Measurements from ENCODE around the gene SLC6A16.
A peak's percentile ranks its signal among the peaks of the same experiment; 100 is the strongest.
"Not testable (repeated sequence)": the region's sequence is repeated elsewhere in the genome, so short reads cannot be mapped to it uniquely, and the experiment has no call there.

The SLC6A16 gene

DNA sequence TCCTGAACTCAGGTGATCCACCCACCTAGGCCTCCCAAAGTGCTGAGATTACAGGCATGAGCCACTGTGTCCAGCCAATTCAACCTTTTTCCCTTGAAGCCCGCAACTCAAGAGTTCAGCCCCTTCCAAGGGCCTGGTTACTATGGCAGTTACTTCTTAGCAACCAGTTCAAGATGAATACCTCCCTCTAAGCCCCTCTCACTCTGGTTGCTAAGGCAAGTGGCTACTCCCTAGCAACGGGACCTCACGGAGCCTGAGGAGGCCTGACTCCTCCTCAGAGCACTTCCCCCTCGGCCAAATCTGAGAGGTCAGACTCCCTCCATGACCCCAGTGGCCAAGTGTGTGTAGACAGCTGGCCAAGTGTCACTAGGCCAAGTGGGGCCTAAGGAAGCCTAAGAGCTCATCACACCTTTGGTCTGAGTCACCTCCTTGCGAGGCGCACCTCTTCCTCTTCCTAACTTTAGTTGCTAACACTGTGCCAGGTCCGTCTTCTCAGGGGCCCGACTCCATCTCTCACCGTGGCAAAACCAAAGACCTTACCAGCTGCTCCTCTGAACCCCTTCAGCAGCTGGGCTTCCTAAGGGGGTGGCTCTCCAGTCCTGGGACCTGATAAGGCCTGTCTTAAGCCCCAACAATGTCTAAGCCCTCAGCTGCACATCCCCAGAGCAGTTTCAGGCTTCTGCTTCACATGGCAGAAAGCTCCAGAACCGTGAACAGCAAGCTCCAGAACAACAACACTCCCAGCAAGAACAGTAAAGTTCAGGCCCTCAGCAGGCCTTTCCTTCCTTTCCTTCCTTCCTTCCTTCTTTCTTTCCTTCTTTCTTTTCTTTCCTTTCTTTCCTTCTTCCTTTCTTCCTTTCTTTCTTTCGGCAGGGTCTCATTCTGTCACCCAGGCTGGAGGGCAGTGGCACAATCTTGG, 19.8 kb upstream of the SLC6A16 start:
- DNase-seq (ENCODE audit: low spot score), result peak; percentile 3

DNA sequence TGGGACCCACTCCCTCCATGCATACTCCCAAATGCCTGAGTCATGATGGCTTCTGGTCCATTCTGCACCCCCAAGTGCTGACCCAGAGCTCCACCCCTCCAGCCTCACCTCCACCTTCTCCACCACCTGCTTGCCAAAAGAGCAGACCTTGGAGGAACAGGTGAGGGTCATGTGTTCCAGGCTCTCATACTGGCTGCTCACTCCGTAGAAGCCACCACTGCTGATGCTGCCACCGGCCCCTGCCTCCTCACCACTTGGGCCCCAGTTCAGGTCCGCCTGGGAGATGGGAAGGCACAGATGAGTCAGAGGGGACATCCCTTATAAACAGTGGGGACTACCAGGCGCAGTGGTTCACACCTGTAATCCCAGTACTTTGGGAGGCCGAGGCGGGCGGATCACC, 18.1 kb upstream of the SLC6A16 start:
- peak; percentile 4 for DNase-seq (ENCODE audit: low spot score)

DNA sequence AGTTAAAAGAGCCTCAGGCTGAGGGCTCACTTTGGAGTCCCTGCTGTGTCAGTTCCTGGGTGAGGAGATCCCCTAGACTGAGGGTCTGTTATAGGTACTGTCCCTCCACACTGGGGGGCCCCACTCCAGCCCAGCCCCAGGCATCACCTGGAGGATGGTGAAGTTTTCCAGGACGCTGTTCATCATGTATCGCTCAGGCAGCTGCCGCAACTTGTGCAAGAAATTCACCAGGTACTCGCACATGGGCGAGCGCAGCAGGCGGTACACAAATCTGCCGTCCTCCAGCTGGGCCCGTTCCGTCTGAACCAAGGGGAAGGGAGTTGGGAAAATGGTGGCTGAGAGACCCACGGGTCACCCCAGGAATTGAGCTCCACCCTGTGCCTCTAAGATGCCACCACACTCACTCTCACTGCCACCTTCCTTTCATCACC, 17.3 kb upstream of the SLC6A16 start:
- DNase-seq (ENCODE audit: low spot score), result no peak

DNA sequence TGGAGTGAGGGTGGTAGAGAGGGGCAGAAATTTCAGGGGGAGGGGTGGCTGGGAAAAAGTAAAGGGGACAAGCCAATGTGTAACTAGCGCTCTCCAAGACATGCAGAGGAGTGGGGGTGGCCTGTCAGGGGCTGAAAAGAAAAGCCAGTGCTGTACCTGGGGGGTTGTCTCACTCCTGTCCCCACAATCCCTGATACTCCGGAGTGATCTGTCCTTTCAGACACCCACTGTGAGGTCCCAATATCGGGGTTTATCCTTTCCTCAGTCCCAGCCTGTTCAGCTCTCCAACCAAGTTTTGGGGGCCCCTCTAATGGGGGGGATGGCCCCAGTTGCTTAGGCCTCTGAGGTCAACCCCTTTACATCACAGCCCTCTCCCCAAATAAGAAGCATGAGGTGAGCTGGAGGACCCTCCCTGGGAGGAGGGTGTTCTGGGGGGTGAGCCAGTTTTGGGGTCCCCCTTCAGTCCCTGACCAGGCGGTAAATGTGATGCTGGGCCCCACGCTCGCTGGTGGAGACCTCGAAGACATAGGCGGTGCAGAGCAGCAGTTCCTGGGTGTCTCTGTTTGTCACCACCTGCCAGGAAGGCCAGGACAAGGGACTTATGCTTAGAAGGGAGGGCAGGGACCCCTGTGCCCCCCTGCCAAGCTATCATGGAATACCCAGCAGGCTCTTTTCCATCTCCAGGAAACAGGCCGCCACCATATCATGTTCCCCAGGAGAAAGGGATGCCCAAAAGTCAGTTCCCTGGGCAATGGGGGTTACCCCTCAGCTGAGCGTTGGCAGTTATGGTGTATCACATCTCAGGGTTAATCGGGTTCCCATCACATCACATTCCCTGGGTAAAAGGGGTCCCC, 16.1 kb upstream of the SLC6A16 start:
- DNase-seq (ENCODE audit: low spot score), result no peak

DNA sequence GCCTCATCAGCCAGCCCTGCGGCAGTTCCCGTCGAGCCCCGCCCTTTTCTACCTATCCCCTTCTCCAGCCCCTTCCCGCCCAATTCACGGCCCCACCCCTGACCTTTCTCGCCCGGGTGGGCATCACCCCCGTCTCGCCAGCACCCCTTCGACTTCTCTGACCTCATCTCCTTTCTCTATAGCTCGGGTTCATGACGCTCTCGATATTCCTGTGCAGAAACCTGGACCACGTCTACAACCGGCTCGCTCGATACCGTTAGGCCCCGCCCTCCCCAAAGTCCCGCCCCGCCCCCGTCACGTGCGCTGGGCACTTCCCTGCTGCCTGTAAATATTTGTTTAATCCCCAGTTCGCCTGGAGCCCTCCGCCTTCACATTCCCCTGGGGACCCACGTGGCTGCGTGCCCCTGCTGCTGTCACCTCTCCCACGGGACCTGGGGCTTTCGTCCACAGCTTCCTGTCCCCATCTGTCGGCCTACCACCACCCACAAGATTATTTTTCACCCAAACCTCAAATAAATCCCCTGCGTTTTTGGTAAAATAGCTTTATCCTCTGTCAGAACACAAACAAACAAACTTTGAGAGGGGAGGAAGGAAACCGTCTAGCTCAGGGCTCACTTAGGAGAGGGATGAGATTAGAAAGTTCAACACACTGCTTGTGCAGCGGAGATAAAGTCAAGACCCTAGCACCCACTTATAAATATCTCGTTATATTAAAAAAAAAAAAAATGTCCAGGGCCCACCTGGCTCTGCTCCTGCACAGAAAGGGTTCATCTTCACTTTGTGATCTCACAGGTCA, 15.3 kb upstream of the SLC6A16 start:
- DNase-seq (ENCODE audit: low spot score), result peak; percentile 61

DNA sequence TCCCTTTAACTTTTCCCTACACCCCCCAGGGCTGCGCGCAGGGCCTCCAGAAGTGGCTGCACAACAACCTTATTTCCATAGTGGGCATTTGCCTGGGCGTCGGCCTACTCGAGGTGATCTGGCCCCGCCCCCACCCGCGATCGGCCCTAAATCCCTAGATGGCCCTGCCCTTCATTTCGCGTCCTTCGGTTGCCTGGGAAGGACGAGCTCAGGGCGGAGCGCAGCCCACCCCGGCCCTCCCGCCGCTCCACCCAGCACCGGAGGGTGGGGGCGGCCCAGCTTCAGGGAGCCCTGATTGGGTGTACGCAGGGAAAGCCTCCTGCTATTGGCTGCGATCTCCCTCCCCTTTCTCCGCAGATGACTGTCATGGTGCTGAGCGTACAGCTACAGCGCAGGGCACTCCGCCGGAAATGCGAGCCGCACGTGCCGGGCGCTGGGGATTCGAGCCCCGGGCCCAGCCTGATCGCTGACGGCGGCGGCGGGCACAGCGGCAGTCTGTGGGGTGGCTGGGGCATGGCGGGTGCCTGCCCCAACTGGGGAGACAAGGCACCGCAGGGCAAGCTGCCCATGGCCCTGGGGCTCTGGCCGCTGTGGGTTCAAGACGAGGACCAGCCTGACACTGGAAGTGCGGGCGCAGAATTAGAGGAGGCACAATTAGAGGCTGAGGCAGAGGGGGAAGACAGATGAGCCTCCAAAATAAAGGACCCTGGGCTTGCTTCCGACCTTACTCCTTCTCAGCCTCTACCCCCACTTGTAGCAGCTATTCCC, 14.5 kb upstream of the SLC6A16 start:
- DNase-seq (ENCODE audit: low spot score), result peak; percentile 96

DNA sequence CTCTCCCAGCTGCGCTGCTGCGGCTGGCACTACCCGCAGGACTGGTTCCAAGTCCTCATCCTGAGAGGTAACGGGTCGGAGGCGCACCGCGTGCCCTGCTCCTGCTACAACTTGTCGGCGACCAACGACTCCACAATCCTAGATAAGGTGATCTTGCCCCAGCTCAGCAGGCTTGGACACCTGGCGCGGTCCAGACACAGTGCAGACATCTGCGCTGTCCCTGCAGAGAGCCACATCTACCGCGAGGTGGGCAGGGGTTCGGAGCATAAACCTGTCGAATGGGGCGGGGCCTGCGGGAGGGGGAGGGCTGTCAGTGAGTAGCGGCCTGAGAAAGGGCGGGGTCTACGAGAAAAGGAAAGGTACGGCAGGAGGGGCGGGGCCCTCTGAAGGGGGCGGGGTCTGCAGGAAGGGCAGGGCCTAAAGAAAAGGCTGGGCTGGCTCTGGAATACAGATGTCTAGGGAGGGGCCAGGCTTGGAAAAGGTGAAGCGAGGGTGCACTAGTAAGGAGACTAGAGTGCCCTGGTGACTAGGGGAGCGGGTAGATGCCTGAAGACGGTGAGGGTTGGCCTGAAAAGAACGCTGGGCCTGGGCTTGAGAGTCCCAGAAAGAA, 13.8 kb upstream of the SLC6A16 start:
- DNase-seq (ENCODE audit: low spot score), result peak; percentile 71

DNA sequence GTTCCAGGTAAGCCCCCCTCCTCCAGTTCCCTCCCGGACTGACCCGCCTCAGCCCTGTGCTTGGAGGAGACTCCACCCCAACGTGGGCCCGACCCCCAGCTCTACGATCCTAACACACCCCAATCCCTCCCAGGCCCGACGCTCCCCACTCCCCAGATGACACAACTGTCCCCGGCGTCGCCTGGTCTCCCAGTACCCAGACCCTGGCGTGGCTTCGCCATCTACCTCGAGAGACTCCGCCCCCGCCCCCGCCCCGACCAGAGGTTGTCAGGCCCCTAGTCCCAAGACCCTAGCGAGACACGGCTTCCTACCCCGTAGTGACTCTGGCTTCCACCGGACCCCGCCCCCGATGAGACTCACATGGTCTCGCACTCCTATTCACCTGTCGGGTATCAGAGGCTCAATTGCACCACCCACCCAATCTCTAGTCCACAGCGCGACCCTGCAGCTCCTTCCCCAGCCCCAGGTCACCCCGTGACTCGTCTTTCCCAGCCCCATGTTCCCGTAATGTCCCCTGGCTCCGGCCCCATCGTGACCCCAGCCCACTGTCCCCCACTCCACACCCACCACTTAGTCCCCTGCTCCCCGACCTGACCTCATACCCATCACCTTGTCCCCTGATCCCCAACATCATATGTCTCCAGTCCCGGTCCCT, 13.2 kb upstream of the SLC6A16 start:
- no peak for DNase-seq (ENCODE audit: low spot score)

DNA sequence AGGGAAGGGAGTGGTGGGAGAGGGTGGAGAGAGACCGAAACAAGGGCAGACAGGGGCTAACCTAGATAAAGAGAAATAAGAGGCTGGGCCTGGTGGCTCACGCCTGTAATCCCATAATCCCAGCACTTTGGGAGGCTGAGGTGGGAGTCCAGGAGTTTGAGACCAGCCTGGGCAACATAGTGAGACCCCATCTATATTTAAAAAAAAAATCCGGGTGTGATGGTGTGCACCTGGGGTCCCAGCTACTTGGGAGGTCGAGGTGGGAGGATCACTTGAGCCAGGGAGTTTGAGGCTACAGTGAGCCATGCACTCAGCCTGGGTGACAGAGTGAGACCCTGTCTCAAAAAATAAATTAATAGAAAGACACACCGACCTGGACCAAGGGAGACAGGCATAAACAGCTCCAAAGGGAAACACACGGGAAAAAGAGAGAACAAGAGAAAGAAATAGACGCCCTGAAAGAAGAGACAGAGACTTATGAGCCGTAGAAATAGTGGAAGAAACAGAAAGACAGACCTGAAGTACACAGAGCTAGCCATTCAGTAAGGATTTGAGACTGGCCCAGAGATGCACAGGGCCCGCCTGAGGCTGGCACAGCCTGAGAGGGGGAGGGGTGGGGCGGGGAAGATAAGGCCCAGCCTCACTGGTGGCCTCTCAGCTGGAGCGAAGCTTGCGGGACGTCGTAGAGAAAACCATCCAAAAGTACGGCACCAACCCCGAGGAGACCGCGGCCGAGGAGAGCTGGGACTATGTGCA, 12.5 kb upstream of the SLC6A16 start:
- no peak for DNase-seq (ENCODE audit: low spot score)

DNA sequence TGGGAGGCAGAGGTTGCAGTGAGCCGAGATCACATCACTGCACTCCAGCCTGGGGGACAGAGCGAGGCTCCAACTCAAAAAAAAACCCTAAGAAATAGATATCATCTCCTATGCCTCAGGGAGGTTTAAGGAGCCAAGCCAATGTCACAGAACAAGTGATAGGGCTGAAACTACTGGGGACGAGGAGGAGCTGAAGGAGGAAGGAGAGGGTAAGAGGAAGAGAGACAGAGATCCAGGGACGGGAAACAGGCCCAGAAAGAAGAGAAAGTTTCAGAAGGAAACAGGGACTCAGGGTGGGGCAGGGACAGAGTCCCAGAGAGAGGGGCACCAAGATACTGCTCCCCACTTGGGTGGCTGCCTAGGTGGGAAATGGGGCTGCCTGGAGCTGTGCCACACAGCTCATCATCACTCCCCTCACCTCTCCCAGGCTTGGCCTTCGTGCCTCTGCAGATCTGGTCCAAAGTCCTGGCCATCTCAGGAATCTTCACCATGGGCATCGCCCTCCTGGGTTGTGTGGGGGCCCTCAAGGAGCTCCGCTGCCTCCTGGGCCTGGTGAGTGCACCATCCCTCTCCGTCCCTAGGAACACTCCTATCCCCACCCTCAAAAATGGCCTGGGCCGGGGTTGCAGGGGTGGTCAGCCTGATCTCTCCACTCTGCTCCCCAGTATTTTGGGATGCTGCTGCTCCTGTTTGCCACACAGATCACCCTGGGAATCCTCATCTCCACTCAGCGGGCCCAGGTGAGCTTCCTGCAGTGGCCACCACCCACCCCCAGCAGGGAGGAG, 11.7 kb upstream of the SLC6A16 start:
- no peak for DNase-seq (ENCODE audit: low spot score)

DNA sequence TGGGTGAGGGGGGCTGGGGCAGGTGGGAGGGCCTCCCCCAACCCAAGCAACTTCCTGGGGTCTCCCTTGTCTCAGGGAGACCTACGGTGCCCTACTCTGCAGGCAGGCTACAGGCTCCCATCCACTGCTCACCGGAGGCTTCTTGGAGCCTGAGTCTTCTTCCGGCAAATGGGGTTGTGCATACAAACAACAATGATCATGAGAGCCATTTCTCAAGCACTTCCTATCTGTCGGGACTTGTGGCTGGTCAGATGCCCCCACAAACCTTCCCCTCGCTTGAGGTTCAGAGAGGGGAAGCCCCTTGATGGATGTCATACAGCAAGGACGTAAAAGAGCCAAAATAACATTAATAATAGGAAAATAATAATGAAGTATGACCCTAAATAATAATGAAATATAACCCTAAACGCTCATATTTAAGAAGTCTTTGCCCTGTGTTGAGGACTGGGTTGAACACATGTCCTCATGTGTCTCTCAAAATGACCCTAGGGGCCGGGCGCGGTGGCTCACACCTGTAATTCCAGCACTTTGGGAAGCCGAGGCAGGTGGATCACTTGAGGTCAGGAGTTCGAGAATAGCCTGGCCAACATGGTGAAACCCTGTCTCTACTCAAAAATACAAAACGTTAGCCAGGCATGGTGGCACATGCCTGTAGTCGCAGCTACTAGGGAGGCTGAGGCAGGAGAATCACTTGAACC, 10.9 kb upstream of the SLC6A16 start:
- DNase-seq (ENCODE audit: low spot score), result no peak

DNA sequence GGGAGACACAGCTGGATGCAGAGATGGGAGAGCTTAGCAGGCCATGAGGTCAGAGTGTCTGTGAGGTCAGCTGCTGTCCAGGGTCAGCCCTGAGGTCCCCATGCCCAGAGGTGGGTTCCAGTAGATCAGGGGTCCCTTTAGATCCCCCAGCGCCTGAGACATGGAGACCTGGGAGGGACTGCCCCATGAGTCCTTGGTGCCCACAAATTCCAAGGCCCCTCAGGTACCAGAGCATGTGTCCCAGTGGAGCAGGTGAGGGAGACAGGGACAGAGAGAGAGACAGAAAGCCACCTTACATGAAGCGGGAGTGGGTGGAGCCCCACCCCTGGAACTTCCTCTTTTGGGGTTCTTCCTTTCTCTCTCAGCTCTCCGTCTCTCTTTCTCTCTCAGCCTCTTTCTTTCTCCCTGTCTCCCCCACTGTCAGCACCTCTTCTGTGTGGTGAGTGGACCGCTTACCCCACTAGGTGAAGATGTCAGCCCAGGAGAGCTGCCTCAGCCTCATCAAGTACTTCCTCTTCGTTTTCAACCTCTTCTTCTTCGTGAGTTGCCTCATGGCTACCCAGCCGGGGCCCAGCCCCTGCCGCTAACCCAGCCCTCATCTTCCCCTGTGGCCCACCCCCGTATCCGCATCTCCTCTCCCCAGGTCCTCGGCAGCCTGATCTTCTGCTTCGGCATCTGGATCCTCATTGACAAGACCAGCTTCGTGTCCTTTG, 10.2 kb upstream of the SLC6A16 start, which contains the start of gene CD37:
TSS of gene CD37 (plus strand) at position 336 of the 713 bp plus-strand sequence. CDS start at position 471, 135 bp downstream.
- no peak for DNase-seq (ENCODE audit: low spot score)

DNA sequence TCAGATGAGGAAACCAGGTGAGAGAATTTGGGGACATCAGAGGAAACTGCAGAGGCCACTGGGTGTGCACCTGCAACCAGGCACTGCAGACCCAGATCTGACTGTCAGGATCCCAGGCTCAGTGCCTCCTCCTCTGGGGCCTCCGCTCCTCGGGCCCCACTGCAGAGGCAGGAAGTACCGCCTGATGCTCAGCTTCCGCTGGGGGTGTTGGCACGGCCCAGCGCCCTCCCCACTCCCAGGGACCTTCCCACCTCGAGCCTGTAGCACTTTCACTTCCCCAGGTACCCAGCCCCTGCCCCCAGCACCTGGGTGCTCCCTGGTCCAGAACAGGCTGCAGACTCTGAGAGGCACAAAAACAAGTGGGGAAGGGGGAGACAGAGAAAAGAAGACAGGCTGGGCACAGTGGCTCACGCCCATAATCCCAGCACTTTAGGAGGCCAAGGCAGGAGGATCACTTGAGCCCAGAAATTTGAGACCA, 8.9 kb upstream of the SLC6A16 start:
- no peak for DNase-seq (ENCODE audit: low spot score)

DNA sequence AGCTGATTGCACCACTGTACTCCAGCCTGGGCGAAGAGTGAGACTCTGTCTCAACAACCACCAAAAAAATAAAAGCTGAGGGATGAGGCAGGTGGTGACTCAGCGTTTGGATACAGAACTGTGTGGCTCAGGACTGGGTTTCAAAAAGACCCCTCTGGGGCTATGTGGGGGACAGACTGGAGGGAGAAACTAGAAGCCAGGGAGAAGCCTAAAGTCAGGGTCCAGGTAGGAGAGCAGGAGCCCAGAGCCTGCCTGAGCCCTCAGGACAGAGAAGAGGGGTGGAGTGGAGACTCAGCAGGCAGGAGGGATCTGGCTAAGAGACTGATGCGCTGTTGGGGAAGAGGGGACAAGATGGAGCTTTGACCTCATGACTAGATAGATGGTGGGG, 8.4 kb upstream of the SLC6A16 start:
- DNase-seq (ENCODE audit: low spot score), result no peak

DNA sequence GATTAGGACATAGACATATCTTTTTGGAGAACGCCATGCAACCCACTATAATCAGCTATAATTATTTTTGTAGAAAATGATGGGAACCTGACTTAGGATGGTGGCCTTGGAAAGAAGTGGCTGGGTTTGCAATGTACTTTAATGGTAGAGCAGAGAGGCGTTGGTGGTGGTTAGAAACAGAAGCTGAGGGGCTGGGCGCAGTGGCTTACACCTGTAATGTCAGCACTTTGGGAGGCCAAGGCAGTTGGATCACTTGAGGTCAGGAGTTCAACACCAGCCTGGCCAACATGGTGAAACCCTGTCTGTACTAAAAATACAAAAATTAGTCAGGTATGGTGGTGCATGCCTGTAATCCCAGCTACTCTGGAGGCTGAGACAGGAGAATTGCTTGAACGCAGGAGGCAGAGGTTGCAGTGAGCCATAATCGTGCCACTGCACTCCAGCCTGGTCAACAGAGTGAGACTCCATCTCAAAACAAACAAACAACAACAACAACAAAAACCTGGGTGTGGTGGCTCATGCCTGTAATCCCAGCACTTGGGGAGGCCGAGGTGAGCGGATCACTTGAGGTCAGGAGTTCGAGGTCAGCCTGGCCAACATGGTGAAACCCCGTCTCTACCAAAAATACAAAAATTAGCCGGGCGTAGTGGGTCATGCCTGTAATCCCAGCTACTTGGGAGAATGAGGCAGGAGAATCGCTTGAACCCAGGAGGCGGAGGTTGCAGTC, 7.9 kb upstream of the SLC6A16 start:
- not testable (repeated sequence) for DNase-seq (ENCODE audit: low spot score)

DNA sequence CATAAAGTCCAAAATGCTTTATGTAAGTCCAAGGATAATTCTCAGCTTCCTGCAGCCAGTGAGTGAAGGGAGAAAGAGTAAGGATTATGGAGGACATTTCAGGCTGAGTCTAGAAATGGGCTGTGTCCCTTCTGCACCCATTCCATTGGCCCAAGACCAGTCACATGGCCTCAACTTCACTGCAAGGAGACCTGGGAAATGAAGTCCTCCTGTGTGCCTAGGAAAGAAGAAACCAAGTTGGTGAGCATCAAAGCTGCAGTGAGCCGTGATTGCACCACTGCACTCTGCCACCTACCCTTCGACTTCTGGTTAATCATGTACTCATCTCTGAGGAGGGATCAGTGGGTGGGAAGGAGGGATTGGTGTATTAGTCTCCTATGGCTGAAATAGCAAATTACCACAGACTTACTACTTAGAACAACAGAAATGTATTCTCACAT, 6.6 kb upstream of the SLC6A16 start:
- DNase-seq (ENCODE audit: low spot score), result peak; percentile 65
